HG02678 (cell line): ENCODE results near the gene MAP3K2.

ENCODE experiments used
- ATAC-seq: cut with Tn5 transposase; IDR thresholded peaks from one replicate; pipeline ENCODE4 v1.9.1; 2021; ENCODE audit warnings: mild to moderate bottlenecking, moderate library complexity; ENCODE audit not compliant: unreplicated experiment

MAP3K2 gene

DNA sequence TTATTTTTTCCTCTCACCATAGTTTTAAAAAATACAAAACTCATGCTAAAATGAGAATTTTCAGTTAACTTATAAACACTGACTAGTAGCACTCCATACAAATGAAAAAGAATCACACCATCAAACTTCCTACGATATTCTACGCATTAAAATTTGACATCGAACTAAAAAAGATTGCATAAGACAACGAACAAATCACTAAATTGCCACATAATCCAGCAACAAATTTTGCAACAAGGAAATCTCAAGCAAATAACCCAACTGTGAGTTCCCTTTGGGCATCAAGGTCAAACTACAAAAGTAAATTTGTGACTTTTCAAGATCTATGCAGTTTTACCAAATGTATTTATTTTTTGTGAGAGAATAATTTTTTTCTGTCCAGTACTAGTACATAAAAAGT is 1.5 kb downstream of the MAP3K2 start:
- no peak for ATAC-seq

DNA sequence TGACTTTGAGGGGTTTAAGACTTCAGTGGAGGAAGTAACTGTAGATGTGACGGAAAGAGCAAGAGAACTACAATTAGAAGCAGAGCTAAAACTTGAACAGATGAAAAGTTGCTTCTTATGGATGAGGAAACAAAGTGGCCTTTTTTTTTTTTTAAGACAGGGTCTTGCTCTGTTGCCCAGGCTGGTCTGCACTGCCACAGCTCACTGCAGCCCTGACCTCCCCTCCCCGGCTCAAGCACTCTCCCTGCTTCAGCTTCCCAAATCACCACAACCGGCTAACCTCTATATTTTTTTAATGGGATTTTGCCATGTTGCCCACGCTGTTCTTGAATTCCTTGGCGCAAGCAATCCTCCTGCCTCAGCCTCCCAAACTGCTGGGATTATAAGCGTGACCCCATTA is 3.2 kb downstream of the MAP3K2 start:
- no peak for ATAC-seq

DNA sequence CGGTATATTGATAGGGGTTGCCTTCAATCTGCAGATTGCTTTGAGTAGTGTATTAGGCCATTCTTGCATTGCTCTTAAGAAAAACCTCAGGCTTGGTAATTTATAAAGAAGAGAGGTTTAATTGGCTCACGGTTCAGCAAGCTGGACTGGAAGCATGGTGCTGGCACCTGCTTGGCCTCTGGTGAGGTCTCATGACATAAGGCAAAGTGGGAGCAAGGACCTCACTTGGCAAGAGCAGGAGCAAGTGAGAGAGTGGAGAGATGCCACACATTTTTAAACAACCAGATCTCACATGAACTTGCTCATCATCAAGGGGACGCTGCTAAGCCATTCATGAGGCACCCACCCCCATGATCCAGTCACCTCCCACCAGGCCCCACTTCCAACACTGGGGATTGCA is 4.9 kb downstream of the MAP3K2 start:
- no peak for ATAC-seq

DNA sequence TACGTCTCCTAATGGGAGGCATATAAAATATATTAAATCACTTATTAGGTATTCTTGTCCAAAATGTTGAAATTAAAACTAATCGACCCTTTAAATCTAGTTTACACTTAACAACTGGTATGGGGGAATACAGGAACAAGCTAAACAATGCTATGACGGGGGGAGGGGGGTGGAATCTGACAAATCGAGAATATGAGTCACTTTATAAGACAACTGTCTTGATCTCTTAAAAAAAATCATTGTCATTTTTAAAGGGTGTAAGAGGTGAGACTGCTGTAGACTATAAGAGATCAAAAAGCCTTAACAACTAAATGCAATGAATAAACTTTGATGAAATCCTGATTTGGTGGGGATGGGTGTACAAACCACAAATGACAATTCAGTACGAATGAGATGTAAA is 6.0 kb downstream of the MAP3K2 start:
- ATAC-seq: no peak

DNA sequence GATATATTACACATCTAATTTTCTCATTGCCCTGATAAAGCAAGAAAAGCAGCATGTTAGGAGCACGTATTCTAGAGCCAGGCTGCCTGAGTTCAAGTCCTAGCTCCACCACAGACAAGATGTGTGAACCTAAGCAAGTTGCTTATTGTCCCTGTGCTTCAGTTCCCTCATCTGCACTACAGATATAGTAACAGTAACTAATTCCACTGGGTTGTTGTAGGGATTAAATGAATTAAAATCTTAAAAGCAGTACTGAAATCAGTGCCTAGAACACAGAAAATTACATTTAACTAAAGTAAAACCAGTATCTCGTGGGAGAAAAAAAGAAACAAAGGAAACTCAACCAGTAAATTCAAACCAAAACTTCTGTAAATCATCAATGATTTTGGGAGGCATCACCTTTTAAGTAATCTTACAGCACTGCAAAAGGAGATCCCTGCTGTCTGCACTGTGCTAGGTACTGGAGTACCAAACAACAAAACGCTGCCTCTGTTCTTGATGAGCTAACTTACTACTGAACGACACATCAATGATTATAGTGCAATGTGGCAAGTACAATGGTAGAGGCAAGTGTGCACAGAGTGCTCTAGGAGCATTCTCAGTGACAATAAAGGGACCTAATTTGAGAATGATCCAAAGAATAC is 7.9 kb downstream of the MAP3K2 start:
- peak; percentile 51 for ATAC-seq

DNA sequence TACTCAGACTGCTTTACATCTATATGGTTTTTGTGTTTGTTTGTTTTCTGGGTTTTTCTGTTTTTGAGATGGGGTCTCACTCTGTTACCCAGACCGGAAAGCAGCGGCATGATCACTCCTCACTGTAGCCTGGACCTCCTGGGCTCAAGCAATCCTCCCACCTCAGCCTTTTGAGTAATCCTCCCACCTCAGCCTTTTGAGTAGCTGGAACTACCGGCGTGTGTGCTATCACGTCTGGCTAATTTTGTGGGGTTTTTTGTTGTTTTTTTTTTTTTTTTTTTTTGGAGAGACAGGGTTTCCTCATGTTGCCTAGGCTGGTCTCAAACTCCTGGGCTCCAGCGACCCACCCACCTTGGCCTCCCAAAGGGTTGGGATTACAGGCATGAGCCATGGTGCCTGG is 9.1 kb downstream of the MAP3K2 start:
- ATAC-seq: no peak

DNA sequence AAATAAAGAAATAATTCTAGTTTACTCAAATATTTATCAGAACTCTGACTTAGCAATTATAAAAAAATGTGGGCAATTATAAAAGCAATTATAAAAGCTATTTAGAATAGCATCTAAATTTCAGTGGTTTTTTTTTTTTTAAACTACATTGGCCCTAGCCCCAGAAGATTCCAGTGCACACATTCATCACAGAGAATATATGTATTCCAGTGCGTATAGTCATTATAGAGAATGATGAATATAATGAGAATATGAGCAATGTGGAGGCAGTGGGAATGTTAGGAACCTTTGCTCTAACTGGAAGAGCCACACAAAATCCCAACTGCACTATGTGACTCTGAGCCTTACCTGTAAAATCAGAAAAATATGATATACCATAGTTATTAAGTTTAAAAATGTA is 10.5 kb downstream of the MAP3K2 start:
- ATAC-seq: no peak

DNA sequence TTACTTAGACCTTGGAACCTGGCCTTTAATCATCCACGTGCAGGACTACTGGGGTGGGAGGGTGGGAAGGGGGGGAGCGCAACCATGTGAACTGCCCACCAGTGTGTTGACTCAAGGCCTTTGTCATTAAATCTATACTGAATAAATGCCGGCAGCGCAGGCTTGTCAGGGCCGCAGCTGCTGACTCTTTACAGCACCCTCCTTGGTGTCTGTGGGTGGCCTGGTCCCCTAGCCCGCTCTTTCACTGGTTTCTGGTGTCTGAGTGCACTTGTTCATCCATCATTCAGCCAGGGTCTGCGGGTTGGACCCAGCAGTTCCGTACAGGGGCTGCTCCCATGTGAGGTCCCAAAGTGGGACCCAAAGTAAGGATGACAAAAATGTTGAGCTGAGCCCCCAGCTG is 11.5 kb downstream of the MAP3K2 start:
- no peak for ATAC-seq

DNA sequence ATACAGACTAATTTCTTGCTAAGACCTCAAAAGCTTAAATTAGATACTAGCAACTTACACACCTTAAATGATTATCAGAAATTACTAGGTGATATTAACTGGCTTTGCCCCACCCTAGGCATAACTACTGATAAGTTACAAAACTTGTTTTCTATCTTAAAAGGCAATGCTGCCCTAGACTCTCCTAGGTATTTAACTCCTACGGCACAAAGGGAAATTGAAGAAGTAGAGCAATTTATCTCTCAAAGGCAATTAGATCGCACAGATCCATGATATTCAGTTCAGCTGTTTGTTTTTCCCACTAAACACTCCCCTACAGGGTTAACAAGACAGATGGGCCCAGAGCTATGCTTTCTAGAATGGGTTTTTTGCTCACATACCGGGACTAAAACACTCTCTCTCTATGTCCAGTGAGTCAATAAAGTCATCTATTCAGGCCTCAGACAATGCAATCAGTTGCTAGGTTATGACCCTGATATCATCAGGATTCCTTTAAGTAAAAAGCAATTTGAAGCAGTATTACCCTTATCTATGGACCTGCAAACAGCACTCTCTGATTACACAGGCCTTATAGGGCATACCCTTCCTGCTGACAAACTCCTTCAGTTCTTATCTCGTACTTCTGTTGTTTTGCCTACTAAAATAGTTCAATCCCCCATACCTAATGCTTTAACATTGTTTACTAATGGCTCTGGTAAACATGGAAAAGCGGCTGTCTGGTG is 14.3 kb downstream of the MAP3K2 start:
- no peak for ATAC-seq

DNA sequence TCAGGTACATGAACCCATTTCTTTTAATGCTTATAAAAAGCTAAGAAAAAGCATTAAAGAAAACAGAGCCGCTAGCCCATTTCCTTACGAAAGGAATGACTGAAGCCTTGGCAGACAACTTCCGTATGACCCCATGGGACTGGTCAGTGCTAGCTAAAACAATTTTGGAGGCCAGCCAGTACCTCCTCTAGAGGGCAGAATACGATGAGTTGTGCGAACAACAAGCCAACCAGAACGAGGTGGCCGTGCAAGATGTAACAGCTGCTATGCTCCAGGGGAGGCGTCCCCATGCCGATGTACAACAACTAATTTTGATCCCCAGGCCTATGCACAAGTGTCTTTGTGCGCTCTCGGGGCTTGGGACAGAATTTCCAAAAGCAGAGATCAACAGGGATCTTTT is 16.7 kb downstream of the MAP3K2 start:
- ATAC-seq: no peak

DNA sequence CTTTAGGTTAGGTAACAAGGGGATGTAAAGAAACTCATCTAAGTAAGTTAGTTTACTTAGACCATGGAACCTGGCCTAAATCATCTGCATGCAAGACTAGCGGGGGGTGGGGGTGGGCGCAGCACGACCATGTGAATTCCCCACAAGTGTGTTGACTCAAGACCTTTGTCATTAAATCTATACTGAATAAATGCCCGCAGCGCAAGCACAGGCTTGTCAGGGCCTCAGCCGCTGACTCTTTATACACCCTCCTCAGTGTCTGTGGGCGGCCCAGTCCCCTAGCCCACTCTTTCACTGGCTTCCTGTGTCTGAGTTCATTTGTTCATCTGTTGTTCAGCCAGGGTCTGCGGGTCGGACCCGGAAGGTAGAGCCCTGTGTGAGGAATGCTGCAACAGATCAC is 17.8 kb downstream of the MAP3K2 start:
- ATAC-seq: no peak

DNA sequence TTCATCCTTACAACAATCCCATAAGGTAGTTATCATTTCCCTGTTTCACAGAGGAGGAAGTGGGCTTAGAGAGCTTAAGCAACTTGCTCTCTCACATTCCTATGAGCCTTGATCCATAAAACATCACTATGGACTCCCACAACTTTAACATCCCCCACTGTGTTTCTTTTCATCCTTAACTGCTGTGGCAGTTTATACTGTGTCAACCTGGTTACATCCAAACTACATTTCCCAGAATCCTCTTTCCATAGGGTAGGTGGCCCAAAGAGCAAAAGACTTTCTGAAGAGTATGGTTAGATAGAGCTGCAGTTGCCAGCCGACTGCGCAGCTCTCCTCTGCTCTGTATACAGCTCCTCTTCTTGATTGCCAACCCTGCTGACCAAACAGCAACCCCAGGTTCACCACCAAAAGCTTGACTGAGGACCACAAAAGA is 22.5 kb downstream of the MAP3K2 start:
- no peak for ATAC-seq

DNA sequence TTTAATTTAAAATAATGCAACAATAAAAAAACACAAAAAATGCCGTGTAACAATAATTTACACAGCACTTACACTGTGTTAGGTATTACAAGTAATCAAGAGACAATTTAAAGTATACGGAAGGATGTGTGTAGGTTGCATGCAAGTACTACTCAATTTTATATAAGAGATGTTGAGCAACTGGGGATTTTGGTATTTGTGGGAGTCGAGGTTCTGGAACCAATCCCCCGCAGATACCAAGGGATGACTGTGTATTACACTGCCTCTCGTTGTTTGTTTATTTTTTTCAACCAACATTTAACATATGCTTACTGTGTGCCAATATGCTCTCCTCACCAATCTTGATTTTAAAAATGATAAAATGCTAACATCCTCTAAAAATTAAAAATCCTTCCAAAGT is 24.8 kb downstream of the MAP3K2 start:
- ATAC-seq: no peak

DNA sequence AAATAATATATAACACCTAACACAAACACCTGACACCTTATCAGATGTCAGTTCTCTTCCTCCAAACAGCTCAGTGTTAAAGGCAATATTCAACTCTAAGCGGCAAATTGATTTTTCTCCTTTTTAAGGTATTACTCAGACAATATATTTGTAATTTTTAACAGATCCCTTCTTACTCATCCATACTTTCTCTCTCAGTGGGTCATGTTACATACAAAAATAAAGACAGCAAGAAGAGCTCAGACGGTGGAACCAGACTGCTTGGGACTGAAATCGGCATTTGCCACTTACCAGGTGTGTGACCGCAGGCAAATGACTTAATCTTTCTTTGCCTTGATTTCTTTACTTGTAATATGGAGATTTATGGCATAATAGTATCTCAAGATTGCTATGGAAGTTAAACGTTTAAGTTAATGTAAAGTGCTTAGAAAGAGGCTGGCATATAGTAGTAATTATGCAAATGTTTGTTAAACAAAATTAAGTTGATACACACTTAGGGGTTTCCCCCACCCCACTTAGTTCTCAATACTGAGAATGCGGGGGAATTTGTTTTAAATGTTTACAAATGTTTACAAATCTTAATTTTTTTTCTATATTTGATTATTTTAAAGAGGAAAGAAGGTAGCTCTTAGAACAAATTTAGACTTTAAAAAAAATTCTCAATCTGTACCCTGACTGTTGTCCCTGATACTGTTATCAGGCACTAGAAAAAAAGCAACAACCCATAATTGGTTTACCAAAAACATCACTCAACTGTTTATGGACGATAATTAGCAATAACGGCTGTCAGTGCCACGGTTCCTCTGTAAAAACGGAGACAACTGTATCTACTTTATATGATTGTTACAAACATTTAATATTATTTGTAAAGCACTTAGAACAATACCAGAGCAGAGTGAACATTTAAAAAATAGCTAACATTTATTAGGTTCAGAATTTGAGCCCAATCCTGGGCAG is 25.6 kb downstream of the MAP3K2 start:
- ATAC-seq: no peak

DNA sequence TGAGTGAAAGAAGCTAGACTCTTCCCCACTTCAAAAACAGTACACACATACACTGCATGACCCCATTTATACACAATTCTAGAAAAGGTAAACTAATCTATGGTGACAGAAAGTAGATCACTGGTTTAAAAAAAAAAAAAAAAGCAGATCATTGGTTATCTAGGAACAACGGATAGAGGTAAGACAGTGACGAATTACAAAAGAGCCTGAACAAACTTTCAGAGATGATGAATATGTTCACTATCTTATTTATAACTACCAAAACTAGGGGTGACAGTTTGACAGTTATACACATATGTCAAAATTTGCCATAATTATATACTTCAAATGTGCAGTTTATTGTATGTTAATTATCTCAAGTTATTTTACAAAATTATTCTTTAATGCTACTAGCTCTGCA is 27.5 kb downstream of the MAP3K2 start:
- ATAC-seq: no peak

DNA sequence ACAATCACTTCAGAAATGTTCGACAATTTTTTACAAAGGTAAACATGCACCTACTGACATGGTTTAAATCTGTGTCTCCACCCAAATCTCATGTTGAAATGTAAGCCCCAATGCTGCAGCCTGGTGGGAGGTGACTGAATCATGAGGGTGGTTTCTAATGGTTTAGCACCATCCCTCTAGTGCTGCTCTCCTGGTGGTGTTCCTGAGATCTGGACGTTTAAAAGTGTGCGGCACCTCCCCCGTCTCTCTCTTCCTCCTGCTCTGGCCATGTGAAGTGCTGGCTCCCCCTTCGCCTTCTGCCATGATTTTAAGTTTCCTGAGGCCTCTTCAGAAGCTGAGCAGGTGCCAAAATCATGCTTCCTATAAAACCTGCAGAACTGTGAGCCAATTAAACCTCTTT is 28.3 kb downstream of the MAP3K2 start:
- no peak for ATAC-seq

DNA sequence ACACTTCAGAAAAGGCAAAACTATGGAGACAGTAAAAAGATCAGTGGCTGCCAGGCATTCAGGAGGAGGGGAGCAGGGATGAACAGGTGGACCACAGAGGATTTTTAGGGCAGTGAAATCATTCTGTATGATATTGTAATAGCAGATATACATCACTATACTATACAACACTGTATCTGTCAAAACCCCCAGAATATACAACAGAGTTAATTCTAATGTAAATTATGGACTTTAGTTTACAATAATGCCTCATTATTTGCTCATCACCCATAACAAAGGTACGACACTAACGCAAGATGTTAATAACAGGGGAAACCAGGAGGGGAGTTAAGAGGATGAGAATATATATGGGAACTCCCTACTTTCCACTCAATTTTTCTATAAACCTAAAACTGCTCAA is 28.8 kb downstream of the MAP3K2 start:
- ATAC-seq: no peak

DNA sequence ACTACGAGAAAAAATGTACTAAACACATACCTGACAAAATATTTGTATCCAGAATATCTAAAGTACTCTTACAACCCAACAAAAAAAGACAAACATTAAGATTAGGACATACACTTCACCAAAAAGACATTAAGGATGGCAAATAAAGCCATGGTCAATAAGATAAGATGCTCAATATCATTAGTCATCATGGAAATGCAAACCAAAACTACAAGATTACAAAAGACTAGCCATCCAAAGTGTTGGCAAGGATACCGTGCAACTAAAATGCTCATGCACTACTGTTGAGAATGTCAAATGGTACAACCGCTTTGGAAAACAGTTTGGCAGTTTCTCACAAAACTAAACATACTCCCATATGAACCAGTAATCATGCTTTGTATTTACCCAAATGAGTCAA is 29.7 kb downstream of the MAP3K2 start:
- no peak for ATAC-seq

DNA sequence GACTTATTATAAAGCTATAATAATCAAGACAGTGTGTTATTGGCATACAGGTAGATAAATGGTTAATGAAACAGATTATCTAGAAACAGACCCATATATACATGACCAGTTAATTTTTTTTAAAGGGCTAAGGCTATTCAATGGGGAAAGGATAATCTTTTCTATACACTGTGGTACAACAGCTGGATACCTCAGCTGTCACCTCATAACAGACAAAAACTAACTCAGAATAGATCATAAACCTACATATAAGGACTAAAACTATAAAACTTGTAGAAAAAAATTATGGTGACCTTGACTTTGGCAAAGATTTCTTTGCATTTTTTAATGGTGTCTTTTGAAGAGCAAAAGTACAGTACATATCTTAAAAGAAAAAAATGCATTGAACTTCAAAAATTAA is 30.2 kb downstream of the MAP3K2 start:
- ATAC-seq: no peak

DNA sequence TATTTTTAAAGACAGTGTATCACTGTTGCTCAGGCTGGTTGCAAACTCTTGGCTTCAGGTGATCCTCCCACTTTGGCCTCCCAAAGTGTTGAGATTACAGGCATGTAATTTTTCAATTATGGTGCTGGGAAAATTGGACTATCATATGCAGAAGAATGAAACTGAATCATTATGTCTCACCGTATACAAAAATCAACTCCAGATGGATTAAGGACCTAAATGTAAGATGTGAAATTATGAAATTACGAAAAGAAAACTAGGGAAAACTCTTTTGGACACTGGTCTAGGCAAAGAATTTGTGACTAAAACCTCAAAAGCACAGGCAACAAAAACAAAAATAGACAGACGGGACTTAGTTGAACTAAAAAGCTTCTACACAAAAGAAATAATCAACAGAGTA is 31.2 kb downstream of the MAP3K2 start:
- no peak for ATAC-seq

DNA sequence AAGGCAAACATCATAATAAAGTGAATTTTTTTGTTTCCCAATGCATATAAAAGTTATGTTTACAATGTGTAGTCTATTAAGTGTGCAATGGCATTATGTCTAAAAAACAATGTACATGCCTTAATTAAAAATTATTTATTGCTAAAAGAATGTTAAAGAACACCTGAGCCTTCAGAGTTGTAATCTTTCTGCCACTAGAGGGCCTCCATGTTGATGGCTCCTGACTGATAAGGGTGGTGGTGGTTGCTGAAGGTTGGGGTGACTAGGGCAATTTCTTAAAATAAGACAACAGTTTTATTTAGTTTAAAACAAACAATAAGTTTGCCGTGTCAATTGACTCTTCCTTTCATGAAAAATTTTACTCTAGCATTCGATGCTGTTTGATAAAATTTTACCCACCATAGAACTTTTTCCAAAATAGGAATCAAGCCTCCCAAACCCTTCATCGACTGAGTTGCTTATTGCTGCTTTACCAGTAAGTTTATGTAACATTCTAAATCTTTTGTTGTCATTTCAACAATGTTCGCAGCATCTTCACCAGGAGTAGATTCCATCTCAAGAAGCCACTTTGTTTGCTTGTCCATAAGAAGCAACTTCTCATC is 32.3 kb downstream of the MAP3K2 start:
- ATAC-seq: no peak
